Panc1 (cell line): ENCODE results near the gene ACTN3.

Source experiments
- CTCF ChIP-seq: fragments of 450-650 bp; IDR thresholded peaks from 2 replicates; pipeline ENCODE4 v1.5.1; 2017; ENCODE audit warnings: mild to moderate bottlenecking
- POLR2AphosphoS5 ChIP-seq: IDR thresholded peaks from 2 replicates; pipeline ENCODE4 v1.6.1; 2012; ENCODE audit warnings: mild to moderate bottlenecking, low read depth, low read length, moderate library complexity
- REST ChIP-seq, 2 experiments: IDR thresholded peaks; 2 replicates each; pipeline ENCODE4 v1.6.1; 2011 to 2012; ENCODE audit warnings: low read depth in 2 of 2, control low read depth in 1 of 2, low read length in 1 of 2, mild to moderate bottlenecking in 1 of 2, moderate library complexity in 1 of 2; ENCODE audit not compliant: insufficient read depth in 1 of 2
- SIN3A ChIP-seq: IDR thresholded peaks from 2 replicates; pipeline ENCODE4 v1.6.1; 2012; ENCODE audit warnings: low read depth, mild to moderate bottlenecking, low read length, moderate library complexity, borderline replicate concordance; ENCODE audit not compliant: insufficient read depth
- TCF7L2 ChIP-seq: IDR thresholded peaks from 2 replicates; pipeline ENCODE4 v1.6.1; 2011; ENCODE audit warnings: mild to moderate bottlenecking, low read depth, low read length, inconsistent platforms

GRCh38 chr11:66541892-66542291 is 4.8 kb upstream of the ACTN3 start:
- TF ChIP-seq CTCF (no peak), POLR2AphosphoS5 (no peak), REST (IDR thresholded peaks at IDR 0.05; ENCODE audit: insufficient read depth in 1 of 2, low read depth in 2 of 2, low read length in 1 of 2) (no peak), TCF7L2 (no peak), SIN3A (no peak)
